IPS-15b (cell line): Measurements from ENCODE around the gene ADAMTS12.

Experiments
- H3K27me3 ChIP-seq: one replicate; pipeline ENCODE4 v1.6.1; 2013; ENCODE audit warnings: low read length; ENCODE audit not compliant: control insufficient read depth, insufficient read depth
- H3K36me3 ChIP-seq: one replicate; pipeline ENCODE4 v1.6.1; 2013; ENCODE audit warnings: low read length; ENCODE audit not compliant: control insufficient read depth, insufficient read depth
- H3K4me1 ChIP-seq: one replicate; pipeline ENCODE4 v1.6.1; 2013; ENCODE audit warnings: mild to moderate bottlenecking, low read length; ENCODE audit not compliant: control insufficient read depth, insufficient read depth
- H3K4me3 ChIP-seq: one replicate; pipeline ENCODE4 v1.5.1; 2013; ENCODE audit warnings: low read depth, low read length
- H3K9ac ChIP-seq: one replicate; pipeline ENCODE4 v1.6.1; 2013; ENCODE audit warnings: low read depth, mild to moderate bottlenecking, low read length
- H3K9me3 ChIP-seq: one replicate; pipeline ENCODE4 v1.6.1; 2013; ENCODE audit warnings: mild to moderate bottlenecking, low read length; ENCODE audit not compliant: control insufficient read depth, insufficient read depth

The ADAMTS12 gene

GRCh38 chr5:33772380-33772897 is 119.4 kb downstream of the ADAMTS12 start:
- no peaks in the 10 kb centered on the region for H3K9me3 ChIP-seq
- H3K9ac ChIP-seq = no peak overlapping the region
- H3K36me3 ChIP-seq = no peaks in the 10 kb centered on the region
- no peaks in the 10 kb centered on the region for H3K27me3 ChIP-seq
- peaks cover 2% of the 10 kb centered on the region for H3K4me1 ChIP-seq
- H3K4me3 ChIP-seq = no peak overlapping the region

DNA sequence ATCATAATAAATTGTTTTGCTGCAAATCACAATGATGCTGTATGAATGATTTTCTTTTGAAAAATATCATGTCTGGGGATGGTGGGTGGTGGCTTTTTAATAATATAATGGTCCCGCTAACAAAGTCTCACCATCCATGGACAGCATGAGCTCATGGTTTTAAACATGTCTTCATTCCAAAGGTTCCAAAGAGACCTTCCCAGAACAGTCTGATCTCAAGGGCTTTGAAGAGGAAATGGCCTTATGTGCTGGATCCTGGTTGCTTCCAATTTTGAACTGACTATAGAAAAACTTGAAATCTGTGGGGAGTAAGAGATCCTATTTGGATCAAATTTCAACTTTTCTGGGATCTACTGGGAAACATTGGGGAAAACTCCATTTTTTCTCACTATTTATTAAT is 121.8 kb downstream of the ADAMTS12 start:
- H3K9ac ChIP-seq = no peak overlapping the region

DNA sequence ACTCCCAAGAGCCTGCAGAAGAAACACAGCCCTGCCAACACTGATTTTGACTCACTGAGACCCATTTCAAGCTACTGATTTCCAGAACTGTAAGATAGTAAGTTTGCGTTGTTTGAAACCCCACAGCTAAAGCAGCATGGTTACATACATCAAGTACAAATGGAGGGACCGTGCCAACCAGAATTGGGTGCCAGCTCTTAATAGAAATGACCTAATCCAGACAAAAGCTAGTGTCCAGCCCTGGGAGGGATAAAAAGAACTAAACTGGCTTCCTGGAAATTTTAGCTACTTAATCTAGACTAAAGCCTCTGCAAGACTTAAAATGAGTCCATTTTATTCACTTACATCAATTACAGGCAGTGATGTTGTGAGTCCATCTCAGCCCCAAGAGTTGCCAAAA is 122.6 kb downstream of the ADAMTS12 start:
- Histone ChIP-seq H3K4me3 (no peak overlapping the region), H3K27me3 (no peaks in the 10 kb centered on the region), H3K9me3 (no peaks in the 10 kb centered on the region), H3K9ac (no peak overlapping the region), H3K36me3 (no peaks in the 10 kb centered on the region), H3K4me1 (peaks cover 16% of the 10 kb centered on the region)

More for the DNA sequence above, 121.8 kb downstream of the ADAMTS12 start:
- Histone ChIP-seq H3K4me1 (peaks cover 11% of the 10 kb centered on the region), H3K27me3 (no peaks in the 10 kb centered on the region), H3K9me3 (no peaks in the 10 kb centered on the region), H3K36me3 (no peaks in the 10 kb centered on the region), H3K4me3 (no peak overlapping the region)

DNA sequence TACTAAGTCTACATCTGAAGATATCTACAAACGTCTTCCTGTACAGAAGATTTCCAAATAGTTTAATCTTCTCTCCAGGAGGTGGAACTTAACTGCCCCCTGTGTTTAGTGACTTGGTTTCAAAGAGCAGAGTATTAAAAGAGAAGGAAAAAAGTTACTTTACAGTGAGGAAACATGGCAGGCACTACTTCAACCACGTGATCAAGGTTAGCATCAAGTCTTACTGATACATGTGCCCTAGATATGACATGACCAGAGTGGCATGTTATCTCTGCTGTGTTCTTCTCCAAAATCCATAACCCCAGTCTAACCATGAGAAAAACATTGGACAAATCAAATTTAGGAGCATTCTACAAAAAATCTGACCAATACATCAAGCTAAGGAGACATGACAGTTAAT is 125.8 kb downstream of the ADAMTS12 start:
- H3K4me1 ChIP-seq = peaks cover 18% of the 10 kb centered on the region

DNA sequence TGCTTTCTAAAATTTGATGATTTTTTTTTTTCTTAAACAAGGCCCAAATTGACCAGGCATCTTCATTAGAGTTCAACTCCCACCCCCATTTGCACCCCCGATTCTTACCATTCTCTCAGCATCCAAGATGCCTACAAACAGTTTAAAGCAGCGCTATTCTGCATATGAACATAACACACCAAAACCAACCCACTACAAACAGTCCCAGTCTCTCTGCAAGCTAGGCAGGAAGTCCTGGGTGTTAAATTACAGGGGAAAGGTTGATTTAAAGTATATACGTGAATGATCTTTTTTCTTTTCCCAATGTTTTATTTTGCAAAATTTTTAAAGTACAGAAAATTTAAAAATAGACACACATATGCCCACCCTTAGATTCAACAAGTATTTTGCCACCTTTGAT is 127.0 kb downstream of the ADAMTS12 start:
- H3K9me3 ChIP-seq = no peaks in the 10 kb centered on the region
- no peak overlapping the region for H3K9ac ChIP-seq
- no peaks in the 10 kb centered on the region for H3K36me3 ChIP-seq
- H3K27me3 ChIP-seq = no peaks in the 10 kb centered on the region
- no peak overlapping the region for H3K4me3 ChIP-seq
- peaks cover 18% of the 10 kb centered on the region for H3K4me1 ChIP-seq

More for the DNA sequence above, 125.8 kb downstream of the ADAMTS12 start:
- H3K27me3 ChIP-seq = no peaks in the 10 kb centered on the region
- no peak overlapping the region for H3K4me3 ChIP-seq
- no peaks in the 10 kb centered on the region for H3K9me3 ChIP-seq
- H3K36me3 ChIP-seq = no peaks in the 10 kb centered on the region
- H3K9ac ChIP-seq = no peak overlapping the region

DNA sequence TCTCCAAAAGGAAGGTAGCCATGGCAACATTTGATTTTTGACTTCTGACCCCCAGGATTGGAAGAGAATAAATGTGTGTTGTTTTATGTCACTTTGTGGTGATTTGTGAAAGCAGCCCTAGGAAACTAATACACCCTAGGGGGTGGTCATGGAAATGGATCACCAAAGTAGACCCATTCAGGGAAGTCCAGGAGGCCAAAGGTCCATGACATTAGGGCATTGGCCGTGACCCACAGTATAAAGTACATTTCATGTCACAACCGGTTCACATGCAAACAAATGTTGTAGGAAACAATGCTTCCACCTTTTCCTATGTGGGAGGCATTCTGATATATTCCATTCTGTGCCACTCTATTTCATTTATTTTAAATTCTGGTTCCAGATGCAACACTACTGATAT is 128.4 kb downstream of the ADAMTS12 start:
- Histone ChIP-seq H3K4me3 (no peak overlapping the region), H3K9me3 (no peaks in the 10 kb centered on the region), H3K27me3 (no peaks in the 10 kb centered on the region), H3K9ac (no peak overlapping the region), H3K36me3 (no peaks in the 10 kb centered on the region), H3K4me1 (peaks cover 18% of the 10 kb centered on the region)

- H3K9ac ChIP-seq = no peak overlapping the region
- H3K36me3 ChIP-seq = no peaks in the 10 kb centered on the region
- H3K4me3 ChIP-seq = no peak overlapping the region
- H3K27me3 ChIP-seq = no peaks in the 10 kb centered on the region
- H3K4me1 ChIP-seq = peaks cover 18% of the 10 kb centered on the region
- H3K9me3 ChIP-seq = no peaks in the 10 kb centered on the region
Observed at GRCh38 chr5:33762859-33763258, 128.9 kb downstream of the ADAMTS12 start.

GRCh38 chr5:33761139-33761538 is 130.7 kb downstream of the ADAMTS12 start:
- Histone ChIP-seq H3K27me3 (no peaks in the 10 kb centered on the region), H3K4me3 (no peak overlapping the region), H3K9ac (no peak overlapping the region), H3K9me3 (no peaks in the 10 kb centered on the region), H3K36me3 (no peaks in the 10 kb centered on the region), H3K4me1 (peaks cover 18% of the 10 kb centered on the region)

- Histone ChIP-seq H3K36me3 (no peaks in the 10 kb centered on the region), H3K27me3 (no peaks in the 10 kb centered on the region), H3K4me1 (peaks cover 4% of the 10 kb centered on the region), H3K4me3 (no peak overlapping the region), H3K9ac (no peak overlapping the region), H3K9me3 (no peaks in the 10 kb centered on the region)
Observed at GRCh38 chr5:33758737-33759136, 133.1 kb downstream of the ADAMTS12 start.

- no peaks in the 10 kb centered on the region for H3K9me3 ChIP-seq
- no peak overlapping the region for H3K4me3 ChIP-seq
- no peak overlapping the region for H3K9ac ChIP-seq
- no peaks in the 10 kb centered on the region for H3K4me1 ChIP-seq
- H3K27me3 ChIP-seq = no peaks in the 10 kb centered on the region
- H3K36me3 ChIP-seq = no peaks in the 10 kb centered on the region
Observed at GRCh38 chr5:33756491-33756890, 135.3 kb downstream of the ADAMTS12 start.

DNA sequence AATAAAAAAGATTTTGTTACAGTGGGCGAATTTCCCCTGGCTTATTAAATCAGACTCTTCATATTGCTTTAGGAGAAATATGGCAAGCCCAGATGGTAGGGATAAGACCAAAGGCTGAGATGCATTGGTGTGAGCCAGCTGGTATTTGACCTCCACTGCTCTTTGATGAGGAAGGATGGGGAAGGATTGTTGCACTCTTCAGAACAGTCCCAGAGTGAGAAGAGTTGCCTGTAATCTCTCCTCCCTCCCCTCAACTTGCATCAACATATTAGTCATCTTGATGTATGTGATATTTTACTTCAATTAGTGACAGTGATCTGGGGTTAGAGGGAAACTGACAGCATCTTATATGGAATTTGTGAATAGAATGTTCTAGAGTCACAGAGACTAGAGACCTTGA is 136.6 kb downstream of the ADAMTS12 start:
- H3K36me3 ChIP-seq = no peaks in the 10 kb centered on the region
- H3K4me1 ChIP-seq = no peaks in the 10 kb centered on the region
- H3K9ac ChIP-seq = no peak overlapping the region
- H3K27me3 ChIP-seq = no peaks in the 10 kb centered on the region
- no peak overlapping the region for H3K4me3 ChIP-seq
- H3K9me3 ChIP-seq = no peaks in the 10 kb centered on the region

DNA sequence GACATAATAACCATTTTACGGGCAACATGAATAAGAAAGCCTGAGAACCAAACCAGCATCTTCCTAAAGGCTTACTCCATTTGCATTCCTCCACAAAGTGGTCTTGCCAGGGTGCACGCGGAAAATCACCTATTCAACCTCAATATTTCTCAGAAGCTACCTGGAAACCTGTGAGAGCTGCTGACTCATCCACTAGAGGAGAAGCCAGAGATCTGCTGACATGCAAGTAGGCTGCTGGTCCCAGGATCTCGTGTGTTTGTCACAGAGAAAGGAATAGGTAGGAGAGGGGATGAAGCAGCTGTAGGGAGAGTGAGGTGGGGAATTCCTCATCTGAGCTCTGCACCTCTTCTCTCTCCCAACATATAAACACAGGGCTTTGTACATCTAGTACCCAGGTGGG is 138.1 kb downstream of the ADAMTS12 start:
- H3K27me3 ChIP-seq = no peaks in the 10 kb centered on the region
- no peak overlapping the region for H3K9ac ChIP-seq
- no peaks in the 10 kb centered on the region for H3K36me3 ChIP-seq
- H3K4me3 ChIP-seq = no peak overlapping the region
- no peaks in the 10 kb centered on the region for H3K9me3 ChIP-seq
- no peaks in the 10 kb centered on the region for H3K4me1 ChIP-seq
